GM13977 (cell line): ENCODE measurements around the gene VPREB1.
"Not testable (repeated sequence)": the region's sequence is repeated elsewhere in the genome, so short reads cannot be mapped to it uniquely, and the experiment has no call there.

Source experiments
- DNase-seq: peaks from one replicate; pipeline ENCODE4 v3.0.0; 2012; ENCODE audit warnings: low spot score
- CTCF ChIP-seq: IDR thresholded peaks from 2 replicates; pipeline ENCODE4 v1.5.1; 2012; ENCODE audit warnings: mild to moderate bottlenecking, control low read depth; ENCODE audit not compliant: insufficient read depth; ENCODE audit errors: extremely low read depth, missing control alignments
- in situ Hi-C: fragments of 300-500 bp; cut with MboI; formaldehyde crosslinking; loops from one replicate; pipeline ENCODE4 v1.12.0; 2022; ENCODE audit warnings: low sequenced_read_pairs, low pct_unique_long_range_greater_than_20kb, mixed read lengths, inconsistent platforms; ENCODE audit not compliant: unreplicated experiment

The VPREB1 gene

GRCh38 chr22:22214819-22215329 lies 29.7 kb upstream of the VPREB1 start:
- DNase-seq: no peak
- TF ChIP-seq CTCF: no peak
- in situ Hi-C loops: loop anchor here (5.0 to 25.0 kb wide), 2 partner anchors 248 to 922 kb away; partner anchors contain the start of genes RAB36 and RSPH14

- no peak for DNase-seq
- in situ Hi-C loops: loop anchor here (5.0 to 25.0 kb wide), 2 partner anchors 249 to 921 kb away; partner anchors contain the start of genes RAB36 and RSPH14
- TF ChIP-seq CTCF: no peak
Observed at GRCh38 chr22:22215659-22216449, 28.7 kb upstream of the VPREB1 start.

- in situ Hi-C loops: loop anchor here (5.0 to 25.0 kb wide), 2 partner anchors 249 to 921 kb away; partner anchors contain the start of genes RAB36 and RSPH14
- TF ChIP-seq CTCF: no peak
- no peak for DNase-seq
Observed at GRCh38 chr22:22216450-22216959, 28.1 kb upstream of the VPREB1 start.

- in situ Hi-C loops: loop anchor here (5.0 to 25.0 kb wide), 2 partner anchors 251 to 919 kb away; partner anchors contain the start of genes RAB36 and RSPH14
- TF ChIP-seq CTCF: no peak
- no peak for DNase-seq
Observed at GRCh38 chr22:22218302-22218701, 26.3 kb upstream of the VPREB1 start.

GRCh38 chr22:22219140-22219996 lies 25.2 kb upstream of the VPREB1 start:
- no peak for TF ChIP-seq CTCF
- in situ Hi-C loops: loop anchor here (5.0 to 25.0 kb wide), 2 partner anchors 252 to 918 kb away; partner anchors contain the start of genes RAB36 and RSPH14
- no peak for DNase-seq

- in situ Hi-C loops: loop anchor here (25.0 kb wide), 1 partner anchor 916 kb away; the partner anchor contains the start of genes RAB36 and RSPH14
- DNase-seq: not testable (repeated sequence)
Observed at GRCh38 chr22:22221043-22221442, 23.5 kb upstream of the VPREB1 start.
